Upper lobe of right lung (tissue), 1 donor: ENCODE measurements around the gene ARMC9. TPM values are rescaled to one million over a fixed set of nuclear protein-coding genes. Genes with fewer than 3 reads are reported as not detected.

Experiments used
- ATAC-seq: fragments of 200-7000 bp; cut with Tn5 transposase; one replicate; pipeline ENCODE4 v1.9.1; 2020; ENCODE audit warnings: mild to moderate bottlenecking, moderate library complexity
- DNase-seq: peaks from one replicate; pipeline ENCODE4 v3.0.0-alpha.2; 2020
- H3K27ac ChIP-seq: fragments of 200-600 bp; one replicate; pipeline ENCODE4 v1.8.0; 2022
- H3K27me3 ChIP-seq: fragments of 200-600 bp; one replicate; pipeline ENCODE4 v1.8.0; 2022; ENCODE audit warnings: mild to moderate bottlenecking
- H3K36me3 ChIP-seq: fragments of 200-600 bp; one replicate; pipeline ENCODE4 v1.8.0; 2022
- H3K4me1 ChIP-seq: fragments of 200-600 bp; one replicate; pipeline ENCODE4 v1.8.0; 2022
- H3K4me3 ChIP-seq: fragments of 200-600 bp; one replicate; pipeline ENCODE4 v1.8.0; 2022; ENCODE audit warnings: mild to moderate bottlenecking
- H3K9me3 ChIP-seq: fragments of 200-600 bp; one replicate; pipeline ENCODE4 v1.8.0; 2022
- CTCF ChIP-seq: fragments of 200-600 bp; IDR thresholded peaks from one replicate; pipeline ENCODE4 v1.8.0; 2022; ENCODE audit warnings: antibody characterized with exemption
- intact Hi-C: fragments of 100-400 bp; cut with DNase I; formaldehyde crosslinking; loops from one replicate; pipeline ENCODE4 v1.11.0; 2022
- total RNA-seq: library from RNA; stranded (reverse); fragmentation: NEBNext Ultra II Directional; extraction: Animal tissue kit (Norgen Biotek cat#: 25700); gene quantifications from one replicate; pipeline ENCODE4 v1.2.1, GENCODE V29; 2021
- donor health status: DM: no; HTN: yes; CAD: no; lungs with severe emphysema.

ARMC9 gene
- total RNA-seq, 1 donor from 2014 or later, result 37.1 TPM

GRCh38 chr2:231341100-231341499 is 142.7 kb downstream of the ARMC9 start:
- no peaks in the 10 kb centered on the region for H3K9me3 ChIP-seq
- H3K36me3 ChIP-seq, result peaks cover under 1% of the 10 kb centered on the region
- DNase-seq, result no peak
- ATAC-seq, result peak; percentile 37
- H3K27ac ChIP-seq, result peak overlapping the region; percentile 42
- H3K27me3 ChIP-seq, result no peaks in the 10 kb centered on the region
- TF ChIP-seq CTCF, result no peak
- H3K4me3 ChIP-seq, result peak overlapping the region; percentile 4
- intact Hi-C loops, result no loop called here
- H3K4me1 ChIP-seq, result no peaks in the 10 kb centered on the region

DNA sequence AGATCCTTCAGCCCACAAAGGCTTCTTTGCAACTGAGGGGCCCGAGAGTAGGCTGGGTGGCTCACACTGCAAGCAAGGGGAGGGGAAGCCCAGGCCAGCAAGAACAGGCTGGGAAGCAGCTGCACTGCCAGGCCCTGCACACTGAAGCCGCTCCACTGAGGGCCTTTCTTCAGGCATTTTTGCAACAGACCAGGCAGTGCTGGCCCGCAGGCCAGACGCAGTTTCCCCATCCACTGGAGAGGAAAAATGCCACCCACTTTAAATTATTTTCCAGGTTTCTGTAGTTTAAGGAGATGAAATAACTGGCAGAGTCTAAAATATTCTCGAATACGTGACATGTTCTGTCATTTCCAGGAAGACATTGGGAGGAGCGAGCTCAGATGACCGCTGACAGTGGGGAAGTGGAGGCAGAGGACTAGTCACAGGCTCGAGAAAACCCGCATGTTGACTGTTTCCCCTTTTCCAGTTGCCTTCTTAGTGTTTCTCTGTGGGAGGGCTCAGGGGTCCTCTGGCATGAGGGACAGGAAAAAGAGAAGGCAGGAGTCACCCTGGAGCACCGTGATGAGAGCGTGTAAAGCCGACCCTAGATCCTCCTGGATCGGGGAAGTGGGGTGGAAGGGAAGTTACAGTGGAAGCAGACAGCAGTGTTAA is 143.8 kb downstream of the ARMC9 start:
- H3K4me3 ChIP-seq, result peak overlapping the region; percentile 4
- H3K36me3 ChIP-seq, result peaks cover 4% of the 10 kb centered on the region
- DNase-seq (peak; percentile 69), ATAC-seq (peak; percentile 92)
- intact Hi-C loops, result no loop called here
- H3K27me3 ChIP-seq, result no peaks in the 10 kb centered on the region
- no peaks in the 10 kb centered on the region for H3K9me3 ChIP-seq
- no peak for TF ChIP-seq CTCF
- peak overlapping the region; percentile 67 for H3K27ac ChIP-seq
- H3K4me1 ChIP-seq, result no peaks in the 10 kb centered on the region

- ATAC-seq, result no peak
- no peaks in the 10 kb centered on the region for H3K27me3 ChIP-seq
- intact Hi-C loops, result no loop called here
- H3K27ac ChIP-seq, result peak overlapping the region; percentile 67
- peak; percentile 46 for DNase-seq
- H3K36me3 ChIP-seq, result peaks cover 4% of the 10 kb centered on the region
- H3K4me3 ChIP-seq, result no peak overlapping the region
- no peaks in the 10 kb centered on the region for H3K9me3 ChIP-seq
- peaks cover 4% of the 10 kb centered on the region for H3K4me1 ChIP-seq
- no peak for TF ChIP-seq CTCF
Measured at GRCh38 chr2:231343006-231343710, 144.7 kb downstream of the ARMC9 start.

GRCh38 chr2:231343988-231344387 is 145.6 kb downstream of the ARMC9 start:
- ATAC-seq (no peak), DNase-seq (no peak)
- Histone ChIP-seq H3K4me3 (no peak overlapping the region), H3K9me3 (no peaks in the 10 kb centered on the region), H3K36me3 (peaks cover 4% of the 10 kb centered on the region), H3K27me3 (no peaks in the 10 kb centered on the region), H3K4me1 (peaks cover 10% of the 10 kb centered on the region), H3K27ac (no peak overlapping the region)
- intact Hi-C loops, result no loop called here
- TF ChIP-seq CTCF, result no peak

GRCh38 chr2:231344851-231345250 is 146.4 kb downstream of the ARMC9 start:
- intact Hi-C loops, result no loop called here
- H3K9me3 ChIP-seq, result no peaks in the 10 kb centered on the region
- TF ChIP-seq CTCF, result no peak
- no peak overlapping the region for H3K27ac ChIP-seq
- H3K4me1 ChIP-seq, result peaks cover 13% of the 10 kb centered on the region
- ATAC-seq, result no peak
- no peak for DNase-seq
- no peaks in the 10 kb centered on the region for H3K27me3 ChIP-seq
- no peak overlapping the region for H3K4me3 ChIP-seq
- H3K36me3 ChIP-seq, result peaks cover 4% of the 10 kb centered on the region
